Measurements from ENCODE around the gene NECTIN1. TPM values are rescaled to one million over a fixed set of nuclear protein-coding genes. Genes with fewer than 3 reads are reported as not detected.

NECTIN1 gene
- total RNA-seq, 1 donor from 2014 or later = 10.4 TPM

GRCh38 chr11:119686177-119686882 is 42.7 kb downstream of the NECTIN1 start:
- Histone ChIP-seq H3K9me3 (no peaks in the 10 kb centered on the region), H3K27me3 (no peaks in the 10 kb centered on the region), H3K4me1 (no peaks in the 10 kb centered on the region), H3K27ac (no peak overlapping the region), H3K36me3 (no peaks in the 10 kb centered on the region), H3K4me3 (no peak overlapping the region)
- ATAC-seq = no peak
- intact Hi-C loops (cut with DNase I) = no loop called here
- no peak for TF ChIP-seq CTCF (IDR thresholded peaks at IDR 0.05)
- DNase-seq = no peak

GRCh38 chr11:119685111-119685746 is 43.8 kb downstream of the NECTIN1 start:
- DNase-seq (no peak), ATAC-seq (no peak)
- no peak for TF ChIP-seq CTCF (IDR thresholded peaks at IDR 0.05)
- Histone ChIP-seq H3K9me3 (no peaks in the 10 kb centered on the region), H3K36me3 (no peaks in the 10 kb centered on the region), H3K27ac (no peak overlapping the region), H3K27me3 (no peaks in the 10 kb centered on the region), H3K4me1 (peaks cover 6% of the 10 kb centered on the region), H3K4me3 (no peak overlapping the region)
- intact Hi-C loops (cut with DNase I) = no loop called here

- TF ChIP-seq CTCF (IDR thresholded peaks at IDR 0.05) = no peak
- no peaks in the 10 kb centered on the region for H3K36me3 ChIP-seq
- H3K4me3 ChIP-seq = no peak overlapping the region
- no peak for ATAC-seq
- H3K27ac ChIP-seq = no peak overlapping the region
- H3K27me3 ChIP-seq = no peaks in the 10 kb centered on the region
- DNase-seq = no peak
- intact Hi-C loops (cut with DNase I) = no loop called here
- H3K4me1 ChIP-seq = peaks cover 6% of the 10 kb centered on the region
- H3K9me3 ChIP-seq = no peaks in the 10 kb centered on the region
These were observed 44.5 kb downstream of the NECTIN1 start for GRCh38 chr11:119684361-119685110.

GRCh38 chr11:119683783-119684182 is 45.2 kb downstream of the NECTIN1 start:
- no peaks in the 10 kb centered on the region for H3K36me3 ChIP-seq
- H3K4me1 ChIP-seq = peaks cover 6% of the 10 kb centered on the region
- no peaks in the 10 kb centered on the region for H3K9me3 ChIP-seq
- intact Hi-C loops (cut with DNase I) = no loop called here
- no peak overlapping the region for H3K27ac ChIP-seq
- no peaks in the 10 kb centered on the region for H3K27me3 ChIP-seq
- DNase-seq (no peak), ATAC-seq (no peak)
- TF ChIP-seq CTCF (IDR thresholded peaks at IDR 0.05) = no peak
- H3K4me3 ChIP-seq = no peak overlapping the region

GRCh38 chr11:119681361-119681910 is 47.6 kb downstream of the NECTIN1 start:
- ATAC-seq (peak; percentile 5), DNase-seq (no peak)
- no peaks in the 10 kb centered on the region for H3K9me3 ChIP-seq
- no peaks in the 10 kb centered on the region for H3K27me3 ChIP-seq
- no peak for TF ChIP-seq CTCF (IDR thresholded peaks at IDR 0.05)
- peaks cover 6% of the 10 kb centered on the region for H3K4me1 ChIP-seq
- H3K36me3 ChIP-seq = no peaks in the 10 kb centered on the region
- no peak overlapping the region for H3K4me3 ChIP-seq
- H3K27ac ChIP-seq = no peak overlapping the region
- intact Hi-C loops (cut with DNase I) = no loop called here
